WERI-Rb-1 (cell line): ENCODE results near the gene JAML.
"Not testable (repeated sequence)": the region's sequence is repeated elsewhere in the genome, so short reads cannot be mapped to it uniquely, and the experiment has no call there.

ENCODE experiments used
- DNase-seq: peaks from one replicate; pipeline ENCODE4 v3.0.0-alpha.2; 2020
- H3K27ac ChIP-seq: fragments of 250-450 bp; sonication (Bioruptor Pico); 2 replicates; pipeline ENCODE4 v1.5.1; 2020; ENCODE audit warnings: mild to moderate bottlenecking, moderate library complexity
- H3K27me3 ChIP-seq: fragments of 250-450 bp; sonication (Bioruptor Pico); 2 replicates; pipeline ENCODE4 v1.5.1; 2021; ENCODE audit warnings: mild to moderate bottlenecking, low read depth, moderate library complexity; ENCODE audit not compliant: insufficient read depth, severe bottlenecking
- H3K36me3 ChIP-seq: fragments of 250-450 bp; sonication (Bioruptor Pico); 2 replicates; pipeline ENCODE4 v1.5.1; 2020; ENCODE audit warnings: mild to moderate bottlenecking, moderate library complexity
- H3K4me3 ChIP-seq: 2 replicates; pipeline ENCODE4 v1.5.1; 2011; ENCODE audit warnings: low read depth, mild to moderate bottlenecking, control low read depth, low read length
- H3K9me3 ChIP-seq: fragments of 250-450 bp; sonication (Bioruptor Pico); 2 replicates; pipeline ENCODE4 v1.5.1; 2021; ENCODE audit warnings: mild to moderate bottlenecking, moderate library complexity; ENCODE audit not compliant: severe bottlenecking
- CTCF ChIP-seq: IDR thresholded peaks from 2 replicates; pipeline ENCODE4 v1.5.1; 2011; ENCODE audit warnings: low read depth, mild to moderate bottlenecking, control low read depth, inconsistent platforms, low read length

JAML gene

GRCh38 chr11:118199135-118199534 is 25.7 kb downstream of the JAML start:
- H3K36me3 ChIP-seq = no peaks in the 10 kb centered on the region
- DNase-seq = no peak
- no peak for TF ChIP-seq CTCF
- no peaks in the 10 kb centered on the region for H3K9me3 ChIP-seq
- H3K27ac ChIP-seq = no peak overlapping the region
- H3K4me3 ChIP-seq = no peak overlapping the region
- H3K27me3 ChIP-seq = no peaks in the 10 kb centered on the region

- no peak overlapping the region for H3K27ac ChIP-seq
- H3K9me3 ChIP-seq = no peaks in the 10 kb centered on the region
- no peaks in the 10 kb centered on the region for H3K27me3 ChIP-seq
- H3K36me3 ChIP-seq = no peaks in the 10 kb centered on the region
- DNase-seq = peak; percentile 82
- peak; percentile 93 for TF ChIP-seq CTCF
- no peak overlapping the region for H3K4me3 ChIP-seq
These were observed 26.4 kb downstream of the JAML start for GRCh38 chr11:118198370-118198769.

GRCh38 chr11:118194835-118195627 is 29.8 kb downstream of the JAML start:
- TF ChIP-seq CTCF = no peak
- Histone ChIP-seq H3K36me3 (no peaks in the 10 kb centered on the region), H3K27ac (no peak overlapping the region), H3K27me3 (no peaks in the 10 kb centered on the region), H3K4me3 (no peak overlapping the region), H3K9me3 (peaks cover 6% of the 10 kb centered on the region)
- no peak for DNase-seq

GRCh38 chr11:118193910-118194566 is 30.8 kb downstream of the JAML start:
- TF ChIP-seq CTCF = no peak
- H3K9me3 ChIP-seq = peaks cover 6% of the 10 kb centered on the region
- H3K27me3 ChIP-seq = no peaks in the 10 kb centered on the region
- H3K36me3 ChIP-seq = no peaks in the 10 kb centered on the region
- no peak overlapping the region for H3K27ac ChIP-seq
- no peak for DNase-seq
- no peak overlapping the region for H3K4me3 ChIP-seq

- not testable (repeated sequence) for H3K27me3 ChIP-seq, DNase-seq, H3K27ac ChIP-seq, H3K4me3 ChIP-seq, H3K9me3 ChIP-seq, H3K36me3 ChIP-seq
These were observed 32.0 kb downstream of the JAML start for GRCh38 chr11:118192817-118193216.

GRCh38 chr11:118190942-118191506 is 33.8 kb downstream of the JAML start:
- H3K4me3 ChIP-seq, DNase-seq, H3K27ac ChIP-seq, H3K36me3 ChIP-seq, H3K27me3 ChIP-seq, H3K9me3 ChIP-seq: not testable (repeated sequence)
